Endodermal cell (in vitro differentiated cells): ENCODE data around the gene RPS21. TPM values are rescaled to one million over a fixed set of nuclear protein-coding genes. Genes with fewer than 3 reads are reported as not detected.

ENCODE experiments used
- DNase-seq: peaks from one replicate; pipeline ENCODE4 v3.0.0-alpha.2; 2017
- H3K27ac ChIP-seq: 2 replicates; pipeline ENCODE4 v1.5.1; 2013; ENCODE audit warnings: mild to moderate bottlenecking, low read depth, low read length, moderate library complexity
- H3K27me3 ChIP-seq: 2 replicates; pipeline ENCODE4 v1.6.1; 2013; ENCODE audit warnings: mild to moderate bottlenecking, low read length, moderate library complexity; ENCODE audit not compliant: insufficient read depth, control insufficient read depth, poor library complexity, severe bottlenecking
- H3K36me3 ChIP-seq: 2 replicates; pipeline ENCODE4 v1.7.0; 2013; ENCODE audit warnings: mild to moderate bottlenecking, low read length, moderate library complexity; ENCODE audit not compliant: control insufficient read depth, insufficient read depth
- H3K4me1 ChIP-seq: one replicate; pipeline ENCODE4 v1.7.0; 2013; ENCODE audit warnings: low read length; ENCODE audit not compliant: control insufficient read depth, insufficient read depth
- H3K4me3 ChIP-seq: 2 replicates; pipeline ENCODE4 v1.5.1; 2013; ENCODE audit warnings: mild to moderate bottlenecking, low read length, moderate library complexity
- H3K9ac ChIP-seq: 2 replicates; pipeline ENCODE4 v1.6.1; 2013; ENCODE audit warnings: mild to moderate bottlenecking, low read length, moderate library complexity; ENCODE audit not compliant: poor library complexity, severe bottlenecking; ENCODE audit errors: extremely low read depth
- H3K9me3 ChIP-seq: 2 replicates; pipeline ENCODE4 v1.6.1; 2013; ENCODE audit warnings: mild to moderate bottlenecking, low read length, moderate library complexity; ENCODE audit not compliant: control insufficient read depth
- H3K27ac Mint-ChIP-seq: 2 replicates; pipeline ENCODE4 v1.8.0; 2020; ENCODE audit warnings: mixed read lengths
- H3K27me3 Mint-ChIP-seq: 2 replicates; pipeline ENCODE4 v1.8.0; 2021; ENCODE audit warnings: mild to moderate bottlenecking, mixed read lengths; ENCODE audit not compliant: insufficient read depth
- H3K36me3 Mint-ChIP-seq: 2 replicates; pipeline ENCODE4 v1.8.0; 2020; ENCODE audit warnings: low read depth, mixed read lengths
- H3K4me1 Mint-ChIP-seq: 2 replicates; pipeline ENCODE4 v1.8.0; 2020; ENCODE audit warnings: mixed read lengths
- H3K4me3 Mint-ChIP-seq: 2 replicates; pipeline ENCODE4 v1.8.0; 2020; ENCODE audit warnings: mild to moderate bottlenecking, moderate library complexity, mixed read lengths
- H3K9me3 Mint-ChIP-seq: 2 replicates; pipeline ENCODE4 v1.8.0; 2020; ENCODE audit warnings: mild to moderate bottlenecking, mixed read lengths
- CTCF ChIP-seq: fragments of 200-600 bp; sonication (generic); conservative IDR thresholded peaks from 2 replicates; pipeline ENCODE4 v1.5.0; 2021; ENCODE audit warnings: antibody characterized with exemption, mild to moderate bottlenecking
- WGBS, 2 experiments: methylation state at CpG; one replicate each; pipeline versions ENCODE4 v1.1.5 to v1.1.7; 2013; ENCODE audit warnings: missing lambda C conversion rate in 2 of 2, mixed read lengths in 1 of 2; ENCODE audit not compliant: insufficient coverage in 1 of 2, insufficient read length in 1 of 2; 5-methylcytosine and 5-hydroxymethylcytosine counted together
- total RNA-seq, 2 donors: library from RNA; stranded (reverse); fragmentation: NEBNext Ultra II Directional in 1 of 2; extraction: Animal tissue kit (Norgen Biotek cat#: 25700) in 1 of 2; gene quantifications; 2 replicates in 1 of 2; 3 replicates in 1 of 2; pipeline ENCODE4 v1.2.1, GENCODE V29; 2021

The RPS21 gene
- total RNA-seq, 2 donors from 2014 or later, result 1,288 to 1,382 TPM

- H3K9me3 ChIP-seq, result no peaks in the 10 kb centered on the region
- peak overlapping the region; percentile 85 for H3K4me3 ChIP-seq
- DNase-seq, result peak; percentile 58
- Mint-ChIP-seq H3K9me3 (no peaks in the 10 kb centered on the region), H3K27me3 (peaks cover 3% of the 10 kb centered on the region), H3K4me3 (peak overlapping the region; percentile 62), H3K4me1 (peaks cover 30% of the 10 kb centered on the region), H3K27ac (peak overlapping the region; percentile 76), H3K36me3 (peaks cover 3% of the 10 kb centered on the region)
- H3K27me3 ChIP-seq, result no peaks in the 10 kb centered on the region
- no peak for TF ChIP-seq CTCF
- H3K36me3 ChIP-seq, result peaks cover 16% of the 10 kb centered on the region
- no peak overlapping the region for H3K27ac ChIP-seq
- WGBS, 2 experiments, result 89 to 93% methylated on average over 22 to 27 of the region's 27 CpGs
- H3K4me1 ChIP-seq, result peaks cover 53% of the 10 kb centered on the region
- peak overlapping the region; percentile 63 for H3K9ac ChIP-seq
These were observed 21.8 kb upstream of the RPS21 start for GRCh38 chr20:62364911-62365736.

GRCh38 chr20:62365814-62366369 is 21.0 kb upstream of the RPS21 start:
- H3K4me1 Mint-ChIP-seq, result peaks cover 30% of the 10 kb centered on the region
- Histone ChIP-seq H3K9ac (peak overlapping the region; percentile 63), H3K27me3 (no peaks in the 10 kb centered on the region), H3K36me3 (peaks cover 13% of the 10 kb centered on the region), H3K27ac (no peak overlapping the region), H3K9me3 (no peaks in the 10 kb centered on the region), H3K4me3 (peak overlapping the region; percentile 85), H3K4me1 (peaks cover 52% of the 10 kb centered on the region)
- no peak for TF ChIP-seq CTCF
- no peaks in the 10 kb centered on the region for H3K9me3 Mint-ChIP-seq
- H3K27me3 Mint-ChIP-seq, result peaks cover 3% of the 10 kb centered on the region
- H3K36me3 Mint-ChIP-seq, result peaks cover 3% of the 10 kb centered on the region
- peak overlapping the region; percentile 30 for H3K27ac Mint-ChIP-seq
- 16 to 20% methylated on average over 3 to 10 of the region's 10 CpGs for WGBS, 2 experiments
- peak; percentile 84 for DNase-seq
- peak overlapping the region; percentile 62 for H3K4me3 Mint-ChIP-seq

GRCh38 chr20:62366370-62367135 is 20.4 kb upstream of the RPS21 start:
- TF ChIP-seq CTCF, result no peak
- peaks cover 3% of the 10 kb centered on the region for H3K36me3 Mint-ChIP-seq
- peaks cover 3% of the 10 kb centered on the region for H3K27me3 Mint-ChIP-seq
- no peaks in the 10 kb centered on the region for H3K27me3 ChIP-seq
- peak overlapping the region; percentile 63 for H3K9ac ChIP-seq
- DNase-seq, result peak; percentile 91
- peaks cover 7% of the 10 kb centered on the region for H3K36me3 ChIP-seq
- H3K4me3 Mint-ChIP-seq, result peak overlapping the region; percentile 62
- 0 to 1% methylated on average over 27 to 72 of the region's 72 CpGs for WGBS, 2 experiments
- H3K9me3 Mint-ChIP-seq, result no peaks in the 10 kb centered on the region
- peak overlapping the region; percentile 85 for H3K4me3 ChIP-seq
- H3K4me1 Mint-ChIP-seq, result peaks cover 29% of the 10 kb centered on the region
- peak overlapping the region; percentile 30 for H3K27ac Mint-ChIP-seq
- peaks cover 45% of the 10 kb centered on the region for H3K4me1 ChIP-seq
- no peaks in the 10 kb centered on the region for H3K9me3 ChIP-seq
- no peak overlapping the region for H3K27ac ChIP-seq
